GM23338 (cell line): Measurements from ENCODE around the gene USP46.

Source experiments
- CREB1 ChIP-seq: fragments of 250-450 bp; sonication (Bioruptor Pico); IDR thresholded peaks from 2 replicates; pipeline ENCODE4 v1.5.0; 2020; ENCODE audit warnings: low read depth, mild to moderate bottlenecking, moderate library complexity
- CTCF ChIP-seq, 2 experiments: fragments of 200-600 bp in 1 of 2; sonication (generic) in 1 of 2; conservative IDR thresholded peaks; 2 replicates each; pipeline versions ENCODE4 v1.5.1 to v1.6.1; 2016 to 2017; ENCODE audit warnings: antibody characterized with exemption in 2 of 2, low read depth in 2 of 2, mild to moderate bottlenecking in 2 of 2, moderate library complexity in 1 of 2
- EZH2 ChIP-seq: fragments of 200-600 bp; sonication (generic); IDR thresholded peaks from one replicate; pipeline ENCODE4 v1.8.0; 2017; ENCODE audit warnings: antibody characterized with exemption, mild to moderate bottlenecking, low read depth; ENCODE audit not compliant: unreplicated experiment
- EZH2phosphoT487 ChIP-seq: fragments of 200-600 bp; sonication (generic); IDR thresholded peaks from one replicate; pipeline ENCODE4 v1.8.1; 2018; ENCODE audit warnings: antibody characterized with exemption; ENCODE audit not compliant: unreplicated experiment
- JUNB ChIP-seq: IDR thresholded peaks from one replicate; pipeline ENCODE4 v1.6.1; 2016; ENCODE audit warnings: antibody characterized with exemption; ENCODE audit not compliant: unreplicated experiment
- POLR2AphosphoS5 ChIP-seq: IDR thresholded peaks from 2 replicates; pipeline ENCODE4 v1.6.1; 2016; ENCODE audit warnings: antibody characterized with exemption, low read depth
- REST ChIP-seq: IDR thresholded peaks from one replicate; pipeline ENCODE4 v1.6.1; 2018; ENCODE audit warnings: antibody characterized with exemption; ENCODE audit not compliant: unreplicated experiment

GRCh38 chr4:52665592-52665991, 6.5 kb upstream of the USP46 start:
- TF ChIP-seq CTCF (conservative IDR thresholded peaks at IDR 0.05; ENCODE audit: low read depth in 2 of 2) (peak; percentile 53 to 69), CREB1 (CRISPR knock-in tag) (no peak), EZH2 (no peak), REST (no peak), POLR2AphosphoS5 (no peak), JUNB (no peak), EZH2phosphoT487 (no peak)
